ENCODE data around the gene PSMD9.

GRCh38 chr12:121939186-121939585, 50.6 kb downstream of the PSMD9 start:
- TF ChIP-seq CTCF (IDR thresholded peaks at IDR 0.05), result no peak
- no peak for TF ChIP-seq POLR2AphosphoS5 (IDR thresholded peaks at IDR 0.05; ENCODE audit: low read depth, low read length)
- TF ChIP-seq SIN3A (IDR thresholded peaks at IDR 0.05; ENCODE audit: borderline replicate concordance, insufficient read depth, low read depth, low read length), result no peak

All from Panc1 (cell line).